ENCODE measurements around the gene ACOT13.
"Not testable (repeated sequence)": the region's sequence is repeated elsewhere in the genome, so short reads cannot be mapped to it uniquely, and the experiment has no call there.

The ACOT13 gene

DNA sequence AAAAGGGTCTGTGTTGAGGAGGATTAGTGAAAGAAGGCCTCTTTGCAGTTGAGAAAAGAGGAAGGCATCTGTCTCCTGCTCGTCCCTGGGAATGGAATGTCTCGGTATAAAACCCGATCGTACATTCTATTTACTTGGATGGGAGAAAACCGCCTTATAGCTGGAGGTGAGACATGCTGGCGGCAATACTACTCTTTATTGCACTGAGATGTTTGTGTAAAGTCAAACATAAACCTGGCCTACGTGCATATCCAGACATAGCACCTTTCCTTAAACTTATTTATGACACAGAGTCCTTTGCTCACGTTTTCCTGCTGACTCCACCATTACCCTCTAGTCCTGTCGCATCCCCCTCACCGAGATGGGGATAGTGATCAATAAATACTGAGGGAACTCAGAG lies 4.6 kb upstream of the ACOT13 start:
- no peak for DNase-seq (ENCODE audit: low read depth in 2 of 2)

DNA sequence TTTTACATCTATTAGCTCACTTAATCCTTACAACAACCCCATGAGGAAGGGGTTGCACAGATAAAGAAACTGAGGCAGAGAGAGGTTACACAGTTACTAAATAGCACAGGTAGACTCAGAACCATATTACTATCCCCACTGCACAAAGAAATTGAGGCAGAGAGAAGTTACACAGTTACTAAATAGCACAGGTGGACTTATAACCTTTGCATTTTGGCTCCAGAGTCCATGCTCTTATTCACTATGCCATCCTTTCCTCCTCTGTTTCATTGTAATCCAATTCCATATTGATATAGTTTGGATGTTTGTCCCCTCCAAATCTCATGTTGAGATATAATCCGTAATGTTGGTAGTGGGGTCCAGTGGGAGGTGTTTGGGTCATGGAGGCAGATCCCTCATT lies 3.7 kb upstream of the ACOT13 start:
- no peak for DNase-seq (ENCODE audit: low read depth in 2 of 2)

DNA sequence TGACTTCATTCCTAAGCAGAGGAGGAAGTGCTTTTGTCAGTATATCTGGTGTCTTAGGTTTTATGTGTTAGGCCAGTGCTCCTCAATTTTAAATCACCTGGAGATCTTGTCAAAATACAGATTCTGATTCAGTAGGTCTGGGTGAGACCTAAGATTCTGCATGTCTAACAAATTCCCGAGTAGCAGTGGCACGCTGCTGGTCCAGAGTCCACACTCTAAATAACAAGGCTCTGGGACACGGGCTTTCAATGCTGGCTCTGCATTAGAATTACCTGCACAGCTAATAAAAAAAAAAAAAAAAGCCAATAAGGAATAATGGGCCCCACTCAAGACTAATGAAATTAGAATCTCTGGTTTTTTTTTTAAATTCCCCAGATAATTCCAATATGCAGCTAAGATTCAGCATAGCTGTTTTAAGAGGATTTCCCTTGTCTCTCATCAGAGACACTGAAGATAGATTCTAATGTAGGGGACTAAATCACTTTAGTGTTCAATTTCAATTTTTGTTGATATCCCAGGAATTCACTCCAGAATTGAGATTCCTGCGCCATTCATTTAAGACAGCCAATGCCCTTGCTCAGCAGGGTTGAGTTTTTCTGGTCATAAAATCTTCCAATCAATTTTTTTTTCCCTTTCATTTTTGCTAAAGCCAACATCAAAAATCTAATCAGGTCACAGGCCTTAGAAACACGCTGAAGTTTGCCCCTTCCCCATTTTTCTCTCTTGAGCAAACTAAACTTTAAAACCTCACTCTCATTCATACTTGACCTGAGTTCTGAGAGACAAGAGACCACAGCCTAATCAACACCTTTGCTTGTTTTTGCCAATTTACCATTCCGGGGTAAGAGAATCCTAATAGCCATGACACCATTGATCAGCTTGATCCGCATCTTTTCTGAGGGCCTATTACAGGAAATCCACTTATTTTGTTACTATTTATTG lies 2.6 kb upstream of the ACOT13 start:
- DNase-seq (ENCODE audit: low read depth in 2 of 2), result no peak

DNA sequence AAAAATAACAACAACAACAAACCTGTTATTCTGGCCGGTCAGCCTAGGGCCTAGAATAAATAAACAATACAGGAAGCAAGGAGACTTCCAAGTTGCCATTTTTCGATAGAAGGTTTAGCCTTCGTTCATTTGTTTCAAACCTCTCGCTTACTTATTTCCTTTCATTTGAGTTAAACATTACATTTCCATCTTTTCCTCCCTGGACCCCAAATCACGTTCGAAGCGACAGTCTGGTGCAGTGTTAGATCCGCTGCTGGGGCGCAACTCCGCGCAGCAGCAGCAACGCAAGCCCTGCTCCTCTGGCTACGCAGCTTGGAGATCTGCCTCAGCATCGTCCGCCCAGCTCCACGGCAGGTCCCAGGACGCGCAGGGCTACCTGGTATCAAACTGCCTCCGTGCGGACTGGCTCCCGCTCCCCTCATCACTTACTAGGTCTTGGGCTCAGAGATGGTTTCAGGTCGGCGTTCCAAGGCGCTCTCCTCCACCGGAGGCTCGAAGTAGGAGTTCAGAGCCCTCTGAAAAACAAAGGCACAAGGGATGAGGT lies 708 bp upstream of the ACOT13 start:
- DNase-seq (ENCODE audit: low read depth in 2 of 2), result peak in 1 of 2 donors; percentile 10

DNA sequence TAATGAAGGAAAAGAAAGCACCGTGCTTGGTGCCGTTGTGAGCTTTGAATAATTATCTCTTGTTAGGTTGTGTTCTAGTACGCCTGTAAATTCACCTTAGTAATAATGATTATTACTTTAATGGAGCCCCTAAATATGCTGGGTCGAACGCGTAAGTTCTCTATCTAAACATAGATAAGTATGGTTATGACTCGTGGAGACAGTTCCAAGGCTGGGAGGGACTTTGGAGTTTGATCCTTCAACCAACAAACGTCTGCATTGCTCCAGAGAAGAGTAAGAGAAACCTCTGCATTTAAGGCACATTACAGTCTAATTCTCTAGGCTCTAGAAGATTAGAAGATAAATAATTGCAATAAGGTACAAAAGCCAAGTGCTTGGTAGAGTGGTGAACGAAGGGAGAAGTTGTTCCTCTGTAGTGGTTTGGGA lies 514 bp downstream of the ACOT13 start:
- DNase-seq (ENCODE audit: low read depth in 2 of 2), result no peak

DNA sequence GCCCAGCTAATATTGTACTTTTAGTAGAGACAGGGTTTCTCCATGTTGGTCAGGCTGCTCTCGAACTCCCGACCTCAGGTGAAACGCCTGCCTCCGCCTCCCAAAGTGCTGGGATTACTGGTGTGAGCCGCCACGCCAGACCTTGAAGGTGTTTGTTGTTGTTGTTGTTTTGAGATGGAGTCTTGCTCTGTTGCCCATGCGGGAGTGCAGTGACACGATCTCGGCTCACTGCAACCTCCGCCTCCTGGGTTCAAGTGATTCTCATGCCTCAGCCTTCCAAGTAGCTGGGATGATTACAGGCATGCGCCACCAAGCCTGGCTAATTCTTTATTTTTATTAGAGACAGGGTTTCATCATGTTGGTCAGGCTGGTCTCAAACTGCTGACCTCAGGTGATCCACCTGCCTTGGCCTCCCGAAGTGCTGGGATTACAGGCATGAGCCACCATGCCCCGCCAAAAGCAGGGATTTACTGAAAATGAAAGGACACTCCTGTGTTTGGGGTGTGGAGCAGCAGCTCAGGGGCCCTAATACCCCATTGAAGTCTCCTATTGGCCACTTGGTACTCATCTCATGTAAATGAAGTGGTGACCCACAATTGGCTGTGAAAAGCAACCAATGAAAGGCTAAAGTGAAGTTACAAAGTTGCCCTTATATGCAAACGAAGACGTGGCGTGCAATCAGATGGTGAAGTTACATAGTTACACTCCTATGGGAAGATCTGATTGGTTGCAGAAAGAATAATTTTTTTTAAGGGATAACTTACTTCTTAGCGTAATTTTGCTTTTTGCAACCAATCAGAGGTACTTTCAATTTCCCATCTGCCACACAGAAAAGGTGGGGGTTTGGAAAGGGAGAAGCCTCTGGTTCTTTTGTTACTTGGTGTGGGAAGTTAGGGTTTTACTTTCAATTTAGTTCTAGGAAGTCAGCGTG lies 1.5 kb downstream of the ACOT13 start:
- DNase-seq (ENCODE audit: low read depth in 2 of 2), result not testable (repeated sequence)

DNA sequence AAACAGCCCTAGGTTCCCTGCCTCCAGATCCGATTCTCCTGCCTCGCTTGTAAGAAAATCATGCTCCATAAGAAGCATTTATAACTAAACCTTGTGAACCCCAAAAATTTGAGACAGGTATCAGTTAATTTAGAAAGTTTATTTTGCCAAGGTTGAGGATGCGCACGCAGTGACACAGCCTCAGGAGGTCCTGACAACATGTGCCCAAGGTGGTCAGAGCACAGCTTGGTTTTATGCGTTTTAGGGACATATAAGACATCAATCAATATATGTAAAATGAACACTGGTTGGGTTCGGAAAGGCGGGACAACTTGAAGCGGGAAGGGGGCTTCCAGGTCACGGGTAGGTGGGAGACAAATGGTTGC lies 2.1 kb downstream of the ACOT13 start:
- DNase-seq (ENCODE audit: low read depth in 2 of 2), result no peak

DNA sequence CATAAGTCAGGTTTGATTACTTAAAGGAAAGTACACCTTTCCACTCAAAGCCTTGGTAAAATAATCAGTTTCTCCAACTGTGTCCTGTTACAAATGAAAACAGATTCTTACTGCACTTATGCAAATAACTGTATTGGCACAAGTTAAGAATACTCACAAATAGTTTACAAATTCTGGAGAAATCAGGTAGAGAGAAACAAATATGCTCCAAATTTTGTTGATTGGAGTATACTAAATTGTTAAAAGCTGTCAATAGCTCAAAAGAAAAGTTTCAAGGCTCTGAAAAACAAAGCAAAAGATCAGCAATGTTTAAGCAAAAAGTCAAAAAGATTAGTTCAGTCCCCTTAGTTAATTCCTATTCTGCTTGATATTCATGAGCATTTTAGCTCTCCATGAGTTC lies 3.6 kb downstream of the ACOT13 start:
- DNase-seq (ENCODE audit: low read depth in 2 of 2), result not testable (repeated sequence)

DNA sequence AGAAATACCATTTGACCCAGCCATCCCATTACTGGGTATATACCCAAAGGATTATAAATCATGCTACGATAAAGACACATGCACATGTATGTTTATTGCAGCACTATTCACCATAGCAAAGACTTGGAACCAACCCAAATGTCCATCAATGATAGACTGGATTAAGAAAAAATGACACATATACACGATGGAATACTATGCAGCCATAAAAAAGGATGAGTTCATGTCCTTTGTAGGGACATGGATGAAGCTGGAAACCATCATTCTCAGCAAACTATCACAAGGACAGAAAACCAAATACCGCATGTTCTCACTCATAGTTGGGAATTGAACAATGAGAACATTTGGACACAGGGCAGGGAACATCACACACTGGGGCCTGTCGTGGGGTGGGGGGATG lies 4.2 kb downstream of the ACOT13 start:
- not testable (repeated sequence) for DNase-seq (ENCODE audit: low read depth in 2 of 2)

DNA sequence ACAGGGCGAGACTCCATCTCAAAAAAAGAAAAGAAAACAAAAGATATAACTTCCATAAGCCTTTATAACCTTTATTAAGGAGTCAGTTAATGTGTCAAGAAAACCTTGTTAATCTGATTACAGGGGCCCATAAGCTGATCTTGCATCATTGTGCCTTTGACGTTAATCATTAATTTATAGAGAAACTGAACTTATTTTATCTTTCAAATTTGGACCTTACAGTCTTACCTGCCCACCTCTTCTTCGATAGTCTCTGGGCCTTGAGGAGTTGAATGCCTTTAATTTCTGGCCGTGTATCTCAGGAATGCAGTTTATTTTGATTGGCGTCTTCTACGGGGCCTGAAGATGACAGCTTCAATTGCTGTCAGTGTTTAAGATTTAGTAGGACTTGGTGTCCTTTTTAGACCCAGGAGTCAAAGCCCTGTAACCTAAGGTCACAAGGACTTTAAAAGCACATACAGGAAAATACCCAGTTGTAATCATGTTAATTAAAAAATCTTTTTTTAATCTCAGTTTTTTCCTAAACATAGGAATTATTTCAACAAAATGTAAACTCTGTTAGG lies 5.8 kb downstream of the ACOT13 start:
- no peak for DNase-seq (ENCODE audit: low read depth in 2 of 2)

DNA sequence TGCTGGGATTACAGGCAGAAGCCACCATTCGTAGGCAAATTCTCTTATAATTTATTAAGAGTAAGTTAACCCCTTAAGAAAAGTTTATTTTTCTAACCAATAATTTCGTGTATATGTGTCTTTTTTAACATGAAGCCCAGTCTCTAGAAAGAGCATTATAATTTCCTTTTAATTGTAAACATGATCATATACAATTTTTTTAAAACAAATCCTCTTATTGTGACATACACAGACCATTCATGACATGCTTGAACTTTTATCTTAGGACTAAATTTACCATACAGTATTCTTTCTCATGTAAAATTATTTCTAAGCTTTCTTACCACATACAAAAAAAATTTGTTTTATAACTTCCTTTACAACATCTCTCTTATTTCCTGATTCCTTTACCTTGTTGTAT lies 6.7 kb downstream of the ACOT13 start:
- no peak for DNase-seq (ENCODE audit: low read depth in 2 of 2)

DNA sequence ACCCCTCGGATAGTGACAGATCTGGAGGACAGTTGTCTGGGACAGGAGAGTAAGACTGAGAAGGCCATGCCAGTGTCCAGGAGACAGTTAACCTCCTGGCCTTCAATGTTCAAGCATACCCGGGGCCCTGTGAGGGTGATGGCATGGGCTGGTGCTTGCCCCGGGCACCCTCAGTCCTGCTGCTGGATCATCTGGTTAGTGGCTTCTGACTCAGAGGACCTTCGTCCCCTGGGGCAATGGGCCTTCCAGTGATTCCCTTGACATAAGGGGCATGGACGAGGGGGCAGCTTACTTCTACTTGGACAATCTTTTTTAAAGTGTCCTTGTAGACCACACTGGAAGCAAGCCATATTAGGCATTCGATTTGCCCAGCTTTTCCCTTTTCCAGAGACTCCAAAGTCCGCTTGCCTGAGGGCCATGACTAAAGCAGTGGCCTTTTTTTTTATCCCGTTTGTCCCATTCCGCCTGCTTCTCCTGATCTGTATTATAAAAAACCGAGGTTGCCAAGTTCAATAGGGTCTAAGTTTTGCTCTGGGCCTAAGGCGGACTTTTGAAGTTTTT lies 12.0 kb downstream of the ACOT13 start:
- not testable (repeated sequence) for DNase-seq (ENCODE audit: low read depth in 2 of 2)

DNA sequence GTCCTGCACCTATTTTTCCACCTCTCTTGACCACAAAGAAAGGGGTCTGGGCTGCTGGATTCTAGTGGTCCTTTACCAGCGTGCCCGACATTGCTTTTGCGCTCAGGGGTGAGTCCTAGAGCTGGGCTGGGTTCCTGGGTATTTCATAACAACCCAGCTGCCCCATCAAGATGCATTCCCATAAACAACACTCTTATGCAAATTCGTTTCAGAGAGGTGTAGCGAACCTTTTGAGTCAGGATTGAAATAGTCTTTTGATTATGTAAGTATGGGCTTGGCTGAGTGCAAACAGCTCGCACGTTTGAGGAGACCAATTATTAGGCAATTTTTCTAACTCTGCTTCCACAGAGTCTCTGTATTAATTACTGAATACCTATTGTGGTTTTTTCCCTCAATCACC lies 13.7 kb downstream of the ACOT13 start:
- DNase-seq (ENCODE audit: low read depth in 2 of 2), result no peak

DNA sequence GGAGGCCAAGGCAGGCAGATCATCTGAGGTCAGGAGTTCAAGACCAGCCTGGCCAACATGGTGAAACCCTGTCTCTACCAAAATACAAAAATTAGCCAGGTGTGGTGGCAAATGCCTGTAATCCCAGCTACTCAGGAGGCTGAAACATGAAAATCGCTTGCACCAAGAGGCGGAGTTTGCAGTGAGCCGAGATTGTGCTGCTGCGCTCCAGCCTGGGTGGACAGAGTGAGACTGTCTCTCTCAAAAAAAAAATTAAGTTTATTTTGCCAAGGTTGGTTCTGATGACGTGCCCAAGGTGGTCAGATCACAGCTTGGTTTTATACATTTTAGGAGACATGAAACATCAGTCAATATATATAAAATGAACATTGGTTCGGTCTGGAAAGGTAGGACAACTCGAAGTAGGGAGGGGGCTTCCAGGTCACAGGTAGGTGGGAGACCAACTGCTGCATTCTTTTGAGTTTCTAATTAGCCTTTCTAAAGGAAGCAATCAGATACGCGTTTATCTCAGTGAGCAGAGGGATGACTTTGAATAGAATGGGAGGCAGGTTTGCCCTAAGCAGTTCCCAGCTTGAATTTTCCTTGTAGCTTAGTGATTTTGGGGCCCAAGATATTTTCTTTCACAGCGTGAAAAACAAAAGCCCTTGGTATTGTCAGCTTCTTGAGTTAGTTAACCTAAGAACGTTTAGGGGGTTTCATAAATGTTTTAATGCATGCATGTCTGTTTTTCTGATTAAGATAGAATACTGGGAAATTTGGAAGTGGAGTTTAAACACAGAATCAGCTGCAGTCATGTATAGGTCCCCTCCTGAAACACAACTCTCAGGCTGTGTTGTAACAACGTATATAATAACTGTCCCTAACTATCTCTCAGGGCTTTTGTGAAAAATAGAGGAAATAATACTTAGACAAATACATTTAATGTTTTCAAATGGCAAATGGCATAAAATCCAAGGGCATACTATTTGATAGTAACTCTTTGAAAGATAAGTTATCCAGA lies 16.7 kb downstream of the ACOT13 start:
- DNase-seq (ENCODE audit: low read depth in 2 of 2), result no peak

DNA sequence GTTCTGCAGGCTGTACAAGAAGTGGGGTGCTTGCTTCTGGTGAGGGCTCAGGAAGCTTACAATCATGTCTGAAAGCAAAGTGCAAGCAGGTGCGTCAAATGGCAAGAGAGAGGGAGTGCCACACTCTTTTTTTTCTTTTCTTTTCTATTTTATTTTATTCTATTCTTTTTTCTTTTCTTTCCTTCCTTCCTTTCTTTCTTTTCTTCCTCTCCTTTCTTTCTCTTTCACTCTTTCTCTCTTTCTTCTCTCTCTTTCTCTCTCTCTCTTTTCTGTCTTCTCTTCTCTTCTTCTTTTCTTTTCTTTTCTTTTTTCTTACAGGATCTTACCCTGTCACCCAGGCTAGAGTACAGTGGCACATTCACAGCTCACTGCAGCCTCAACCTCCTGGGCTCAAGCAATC lies 19.5 kb downstream of the ACOT13 start:
- no peak for DNase-seq (ENCODE audit: low read depth in 2 of 2)

DNA sequence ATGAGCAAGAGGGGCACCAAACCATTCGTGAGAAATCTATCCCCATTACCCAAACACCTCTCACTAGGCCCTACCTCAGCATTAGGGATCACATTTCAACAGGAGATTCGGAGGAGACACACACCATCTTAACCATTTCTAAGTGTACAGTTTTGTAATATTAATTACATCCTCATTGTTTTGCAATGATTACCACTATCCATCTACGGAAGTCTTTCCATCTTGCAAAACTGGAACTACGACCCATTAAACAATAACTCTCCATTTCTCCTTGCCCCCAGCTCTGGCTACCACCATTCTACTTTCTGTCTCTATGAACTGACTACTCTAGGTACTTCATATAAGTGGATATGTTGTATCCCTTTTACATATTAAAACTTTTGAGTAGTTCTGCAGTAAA lies 20.1 kb downstream of the ACOT13 start:
- DNase-seq (ENCODE audit: low read depth in 2 of 2), result no peak

DNA sequence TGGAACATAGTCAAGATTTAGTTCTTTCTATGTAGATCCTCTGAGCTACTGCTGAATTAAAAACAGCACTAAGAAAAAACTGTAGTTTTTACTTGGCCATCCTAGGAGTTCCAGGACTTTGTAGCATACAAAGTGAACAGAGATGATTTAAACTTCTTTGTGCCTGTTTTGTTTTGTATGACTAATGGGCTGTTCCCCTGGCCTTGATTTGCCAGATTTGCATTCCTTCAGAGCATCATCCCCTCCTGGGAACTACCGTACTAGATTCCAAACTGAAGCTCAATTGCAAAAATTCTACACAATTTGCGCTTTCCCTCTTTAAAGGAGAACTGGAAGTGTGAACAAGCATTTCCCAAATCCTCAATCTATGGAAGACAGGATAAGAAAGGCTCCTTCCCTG lies 23.1 kb downstream of the ACOT13 start:
- DNase-seq (ENCODE audit: low read depth in 2 of 2), result no peak

DNA sequence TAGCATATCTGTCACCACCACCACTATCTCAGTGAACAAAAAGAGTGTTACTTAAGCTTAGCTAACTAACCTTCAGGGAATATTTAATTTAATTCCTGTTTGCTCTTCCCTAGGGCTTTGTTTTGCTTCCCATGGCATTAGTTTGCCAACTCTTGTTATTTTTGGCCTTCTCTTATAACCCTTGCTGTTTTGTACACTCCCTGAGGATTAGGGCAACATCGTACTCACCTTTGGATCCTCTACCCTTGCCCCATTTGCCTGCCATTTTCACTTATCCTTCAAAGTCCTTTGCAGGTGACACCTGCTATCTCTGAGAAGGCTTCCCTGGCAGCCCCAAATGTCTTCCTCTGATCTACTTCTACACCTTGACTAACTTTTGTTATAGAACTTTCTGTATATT lies 23.7 kb downstream of the ACOT13 start:
- no peak for DNase-seq (ENCODE audit: low read depth in 2 of 2)

DNA sequence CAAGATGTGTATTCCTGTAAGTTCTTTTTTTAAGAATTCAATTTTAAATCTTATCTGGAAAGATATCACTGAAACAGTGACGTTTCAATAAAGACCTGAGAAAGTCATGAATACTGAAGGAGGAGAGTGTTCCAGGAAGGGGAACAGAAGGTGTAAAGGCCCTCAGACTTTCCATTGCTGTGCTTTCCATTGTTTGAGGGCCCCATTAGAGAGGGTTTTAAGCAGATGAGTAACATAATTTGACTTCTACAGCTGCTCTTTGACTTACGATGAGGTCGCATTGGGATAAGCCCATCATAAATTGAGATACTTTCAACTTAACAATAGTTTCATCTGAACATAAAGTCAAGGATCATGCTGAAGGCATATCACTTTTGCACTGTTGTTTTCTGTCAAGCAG lies 24.7 kb downstream of the ACOT13 start:
- no peak for DNase-seq (ENCODE audit: low read depth in 2 of 2)

DNA sequence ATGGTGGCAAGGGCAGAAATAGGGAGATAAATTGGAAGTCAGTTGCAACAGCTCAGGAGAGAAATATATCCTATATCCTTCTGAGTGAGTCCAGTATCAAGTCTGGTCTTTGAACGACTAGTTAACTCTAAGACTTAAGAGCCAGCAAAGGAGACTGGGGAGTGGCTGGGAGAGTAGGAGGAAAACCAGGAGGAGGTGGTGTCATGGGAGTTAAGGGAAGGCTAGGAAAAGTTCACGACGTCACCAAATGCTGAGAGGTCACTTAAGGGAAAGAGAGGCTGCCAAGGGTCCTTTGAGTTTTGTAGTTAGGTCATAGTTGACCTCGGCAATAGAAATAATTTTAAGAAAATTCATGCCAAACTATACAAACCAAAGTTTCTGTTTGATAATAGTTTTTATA lies 25.1 kb downstream of the ACOT13 start:
- no peak for DNase-seq (ENCODE audit: low read depth in 2 of 2)

DNA sequence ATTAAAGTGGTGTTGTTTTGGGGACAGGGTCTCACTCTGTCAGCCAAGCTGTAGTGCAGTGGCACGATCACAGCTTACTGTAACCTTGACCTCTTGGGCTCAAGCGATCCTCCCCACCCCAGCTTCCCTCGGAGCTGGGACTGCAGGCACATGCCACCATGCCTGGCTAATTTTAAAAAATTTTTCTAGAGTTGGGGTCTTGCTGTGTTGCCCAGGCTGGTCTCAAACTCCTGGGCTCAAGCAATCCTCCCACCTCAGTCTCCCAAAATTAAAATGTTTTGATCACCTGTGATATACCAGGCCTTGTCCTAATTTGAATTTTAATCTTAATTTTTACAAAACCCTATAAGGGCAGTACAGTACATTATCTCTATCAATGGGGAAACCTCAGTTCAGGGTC lies 25.5 kb downstream of the ACOT13 start:
- no peak for DNase-seq (ENCODE audit: low read depth in 2 of 2)
